ENCODE measurements around the gene LYPD6. TPM values are rescaled to one million over a fixed set of nuclear protein-coding genes. Genes with fewer than 3 reads are reported as not detected.
A peak's percentile ranks its signal among the peaks of the same experiment; 100 is the strongest.
"Not testable (repeated sequence)": the region's sequence is repeated elsewhere in the genome, so short reads cannot be mapped to it uniquely, and the experiment has no call there.

The LYPD6 gene
- total and polyA plus RNA-seq, 5 donors: 0.28 to 0.57 (median 0.48) TPM

GRCh38 chr2:149483004-149483605, 152.7 kb downstream of the LYPD6 start:
- intact Hi-C loops (cut with DNase I): no loop called here
- ATAC-seq (peak in 1 of 2 donors; percentile 14), DNase-seq (peak in 2 of 3 donors; percentile 18 to 50)
- WGBS: 47% methylated on average over 4 of the region's 4 CpGs
- no peaks in the 10 kb centered on the region for H3K27me3 ChIP-seq (ENCODE audit: control insufficient read depth, insufficient read depth)
- H3K27ac ChIP-seq (ENCODE audit: low read length): no peak overlapping the region
- H3K4me3 ChIP-seq (ENCODE audit: low read length): no peak overlapping the region
- no peaks in the 10 kb centered on the region for H3K4me1 ChIP-seq (ENCODE audit: control insufficient read depth, insufficient read depth, low read length)
- H3K9me3 ChIP-seq (ENCODE audit: control insufficient read depth, low read length): no peaks in the 10 kb centered on the region

- intact Hi-C loops (cut with DNase I): no loop called here
- ATAC-seq (no peak), DNase-seq (no peak)
- Histone ChIP-seq H3K9me3 (ENCODE audit: control insufficient read depth, low read length) (no peaks in the 10 kb centered on the region), H3K27ac (ENCODE audit: low read length) (no peak overlapping the region), H3K4me1 (ENCODE audit: control insufficient read depth, insufficient read depth, low read length) (peaks cover 1% of the 10 kb centered on the region), H3K27me3 (ENCODE audit: control insufficient read depth, insufficient read depth) (no peaks in the 10 kb centered on the region), H3K4me3 (ENCODE audit: low read length) (no peak overlapping the region)
- 87% methylated on average over 3 of the region's 3 CpGs for WGBS
Measured at GRCh38 chr2:149486664-149487063, 156.3 kb downstream of the LYPD6 start.

- Histone ChIP-seq H3K9me3 (ENCODE audit: control insufficient read depth, low read length) (no peaks in the 10 kb centered on the region), H3K27ac (ENCODE audit: low read length) (no peak overlapping the region), H3K27me3 (ENCODE audit: control insufficient read depth, insufficient read depth) (no peaks in the 10 kb centered on the region), H3K4me3 (ENCODE audit: low read length) (no peak overlapping the region), H3K4me1 (ENCODE audit: control insufficient read depth, insufficient read depth, low read length) (peaks cover 1% of the 10 kb centered on the region)
- WGBS: 71% methylated on average over 1 of the region's 1 CpG
- no peak for DNase-seq
- ATAC-seq: no peak
- intact Hi-C loops (cut with DNase I): no loop called here
Measured at GRCh38 chr2:149487189-149487588, 156.8 kb downstream of the LYPD6 start.

- DNase-seq: peak in 1 of 3 donors; percentile 47
- WGBS: 40% methylated on average over 10 of the region's 10 CpGs
- intact Hi-C loops (cut with DNase I): no loop called here
- H3K9me3 ChIP-seq (ENCODE audit: control insufficient read depth, low read length): no peaks in the 10 kb centered on the region
- peak in 1 of 2 donors; percentile 38 for ATAC-seq
- peaks cover 1% of the 10 kb centered on the region for H3K4me1 ChIP-seq (ENCODE audit: control insufficient read depth, insufficient read depth, low read length)
- no peak overlapping the region for H3K4me3 ChIP-seq (ENCODE audit: low read length)
- no peaks in the 10 kb centered on the region for H3K27me3 ChIP-seq (ENCODE audit: control insufficient read depth, insufficient read depth)
- no peak overlapping the region for H3K27ac ChIP-seq (ENCODE audit: low read length)
Measured at GRCh38 chr2:149488706-149489440, 158.5 kb downstream of the LYPD6 start.

- H3K4me1 ChIP-seq (ENCODE audit: control insufficient read depth, insufficient read depth, low read length): peaks cover 1% of the 10 kb centered on the region
- no peak overlapping the region for H3K4me3 ChIP-seq (ENCODE audit: low read length)
- WGBS: 47% methylated on average over 11 of the region's 11 CpGs
- peak overlapping the region; percentile 72 for H3K27ac ChIP-seq (ENCODE audit: low read length)
- no peaks in the 10 kb centered on the region for H3K9me3 ChIP-seq (ENCODE audit: control insufficient read depth, low read length)
- ATAC-seq (peak; percentile 25 to 61), DNase-seq (peak; percentile 16 to 46 (median 36))
- intact Hi-C loops (cut with DNase I): no loop called here
- H3K27me3 ChIP-seq (ENCODE audit: control insufficient read depth, insufficient read depth): no peaks in the 10 kb centered on the region
Measured at GRCh38 chr2:149489452-149489851, 159.1 kb downstream of the LYPD6 start.

GRCh38 chr2:149490296-149490695, 159.9 kb downstream of the LYPD6 start:
- intact Hi-C loops (cut with DNase I): no loop called here
- no peaks in the 10 kb centered on the region for H3K9me3 ChIP-seq (ENCODE audit: control insufficient read depth, low read length)
- ATAC-seq: peak in 1 of 2 donors; percentile 54
- peak in 2 of 3 donors; percentile 27 to 42 for DNase-seq
- no peak overlapping the region for H3K4me3 ChIP-seq (ENCODE audit: low read length)
- WGBS: 13% methylated on average over 3 of the region's 3 CpGs
- peaks cover 1% of the 10 kb centered on the region for H3K4me1 ChIP-seq (ENCODE audit: control insufficient read depth, insufficient read depth, low read length)
- H3K27ac ChIP-seq (ENCODE audit: low read length): no peak overlapping the region
- H3K27me3 ChIP-seq (ENCODE audit: control insufficient read depth, insufficient read depth): no peaks in the 10 kb centered on the region

- WGBS: 85% methylated on average over 5 of the region's 5 CpGs
- DNase-seq (no peak), ATAC-seq (no peak)
Measured at GRCh38 chr2:149492923-149493322, 162.5 kb downstream of the LYPD6 start.

GRCh38 chr2:149499204-149499603, 168.8 kb downstream of the LYPD6 start:
- ATAC-seq; H3K4me1 ChIP-seq (ENCODE audit: control insufficient read depth, insufficient read depth, low read length): not testable (repeated sequence)

More at GRCh38 chr2:149492923-149493322, 162.5 kb downstream of the LYPD6 start:
- Histone ChIP-seq H3K4me1 (ENCODE audit: control insufficient read depth, insufficient read depth, low read length) (peaks cover 1% of the 10 kb centered on the region), H3K9me3 (ENCODE audit: control insufficient read depth, low read length) (no peaks in the 10 kb centered on the region), H3K4me3 (ENCODE audit: low read length) (no peak overlapping the region), H3K27ac (ENCODE audit: low read length) (no peak overlapping the region), H3K27me3 (ENCODE audit: control insufficient read depth, insufficient read depth) (no peaks in the 10 kb centered on the region)
- intact Hi-C loops (cut with DNase I): no loop called here

GRCh38 chr2:149506808-149507207, 176.4 kb downstream of the LYPD6 start:
- intact Hi-C loops (cut with DNase I); H3K4me3 ChIP-seq (ENCODE audit: low read length); H3K27me3 ChIP-seq (ENCODE audit: control insufficient read depth, insufficient read depth); H3K9me3 ChIP-seq (ENCODE audit: control insufficient read depth, low read length); H3K27ac ChIP-seq (ENCODE audit: low read length); H3K4me1 ChIP-seq (ENCODE audit: control insufficient read depth, insufficient read depth, low read length); ATAC-seq; DNase-seq: not testable (repeated sequence)
- 75% methylated on average over 8 of the region's 8 CpGs for WGBS

More at GRCh38 chr2:149499204-149499603, 168.8 kb downstream of the LYPD6 start:
- H3K9me3 ChIP-seq (ENCODE audit: control insufficient read depth, low read length); H3K27me3 ChIP-seq (ENCODE audit: control insufficient read depth, insufficient read depth); DNase-seq; H3K4me3 ChIP-seq (ENCODE audit: low read length); intact Hi-C loops (cut with DNase I); H3K27ac ChIP-seq (ENCODE audit: low read length): not testable (repeated sequence)
- WGBS: 69% methylated on average over 1 of the region's 1 CpG

- Histone ChIP-seq H3K4me3 (ENCODE audit: low read length) (no peak overlapping the region), H3K27ac (ENCODE audit: low read length) (no peak overlapping the region), H3K4me1 (ENCODE audit: control insufficient read depth, insufficient read depth, low read length) (no peaks in the 10 kb centered on the region), H3K27me3 (ENCODE audit: control insufficient read depth, insufficient read depth) (no peaks in the 10 kb centered on the region), H3K9me3 (ENCODE audit: control insufficient read depth, low read length) (no peaks in the 10 kb centered on the region)
- 56% methylated on average over 2 of the region's 2 CpGs for WGBS
- ATAC-seq: no peak
- intact Hi-C loops (cut with DNase I): no loop called here
- no peak for DNase-seq
Measured at GRCh38 chr2:149507974-149508373, 177.6 kb downstream of the LYPD6 start.

GRCh38 chr2:149513461-149513860, 183.1 kb downstream of the LYPD6 start:
- intact Hi-C loops (cut with DNase I): no loop called here
- Histone ChIP-seq H3K27ac (ENCODE audit: low read length) (no peak overlapping the region), H3K9me3 (ENCODE audit: control insufficient read depth, low read length) (no peaks in the 10 kb centered on the region), H3K4me1 (ENCODE audit: control insufficient read depth, insufficient read depth, low read length) (no peaks in the 10 kb centered on the region), H3K4me3 (ENCODE audit: low read length) (no peak overlapping the region), H3K27me3 (ENCODE audit: control insufficient read depth, insufficient read depth) (no peaks in the 10 kb centered on the region)
- no peak for ATAC-seq
- 48% methylated on average over 1 of the region's 1 CpG for WGBS
- no peak for DNase-seq
